Adrenal gland (tissue), 12 donors: Measurements from ENCODE around the gene RNF207. TPM values are rescaled to one million over a fixed set of nuclear protein-coding genes. Genes with fewer than 3 reads are reported as not detected.

ENCODE experiments used
- DNase-seq, 7 donors: peaks; one replicate each; pipeline ENCODE4 v3.0.0-alpha.2; 2019 to 2020
- H3K27ac ChIP-seq, 5 donors: fragments of 200-600 bp; sonication (generic) in 4 of 5; 1 replicate in 3 of 5; 2 replicates in 2 of 5; pipeline versions ENCODE4 v1.5.1 to v1.8.0; 2016 to 2020; ENCODE audit warnings: mild to moderate bottlenecking in 1 of 5
- H3K27me3 ChIP-seq: fragments of 200-600 bp; 2 replicates; pipeline ENCODE4 v1.8.0; 2021
- H3K36me3 ChIP-seq, 2 donors: fragments of 200-600 bp; replicated peaks in 1 of 2; 1 replicate in 1 of 2; 2 replicates in 1 of 2; pipeline versions ENCODE4 v1.5.1 to v1.8.0; 2018 to 2022
- H3K4me1 ChIP-seq, 2 donors: fragments of 200-600 bp; replicated peaks in 1 of 2; 1 replicate in 1 of 2; 2 replicates in 1 of 2; pipeline versions ENCODE4 v1.5.1 to v1.8.0; 2018 to 2021
- H3K4me3 ChIP-seq, 4 donors: fragments of 200-600 bp; sonication (generic) in 3 of 4; one replicate each; pipeline ENCODE4 v1.5.1; 2016 to 2018
- H3K9me3 ChIP-seq, 3 donors: fragments of 200-600 bp; sonication (generic) in 1 of 3; replicated peaks in 1 of 3; 1 replicate in 2 of 3; 2 replicates in 1 of 3; pipeline versions ENCODE4 v1.5.1 to v1.8.0; 2016 to 2021
- POLR2A ChIP-seq, 2 donors: fragments of 450-650 bp; IDR thresholded peaks; one replicate each; pipeline ENCODE4 v1.6.1; 2017; ENCODE audit warnings: antibody characterized with exemption in 2 of 2, mild to moderate bottlenecking in 2 of 2, moderate library complexity in 1 of 2
- WGBS, 4 donors: extraction: QIAGEN DNeasy Blood & Tissue Kit in 2 of 4; methylation state at CpG; one replicate each; pipeline versions ENCODE4 v1.1.5 to v1.1.7; 2013 to 2017; 5-methylcytosine and 5-hydroxymethylcytosine counted together
- intact Hi-C, 2 donors: fragments of 100-400 bp; cut with DNase I; formaldehyde crosslinking; loops; one replicate each; pipeline versions ENCODE4 v1.14.1 to v1.15.0; 2022 to 2023
- polyA plus RNA-seq, 3 donors: library from polyadenylated mRNA; stranded (reverse); fragments of 200-250 nt in 2 of 3; fragments of 350-450 nt in 1 of 3; fragmentation: Illumina TruSeq in 1 of 3; extraction: RNeasy Lipid Tissue Mini Kit (QIAGEN cat#74804) in 1 of 3; gene quantifications; one replicate each; pipeline ENCODE4 v1.2.3, GENCODE V29; 2013 to 2014
- total RNA-seq, 9 donors: library from RNA; depleted of rRNA in 4 of 9; stranded (reverse); fragments of >200 nt in 4 of 9; fragments of 120-200 nt in 1 of 9; fragmentation: NEBNext Ultra II Directional in 1 of 9; extraction: Animal tissue kit (Norgen Biotek cat#: 25700) in 1 of 9; gene quantifications; one replicate each; pipeline versions ENCODE4 v1.1.0 to v1.2.4, GENCODE V29; 2013 to 2023
- TF ChIP-seq, protein P1 (sequence below), 6 experiments: fragments of 450-650 bp in 4 of 6; fragments of 200-600 bp in 2 of 6; sonication (generic) in 1 of 6; IDR thresholded peaks; 1 replicate in 5 of 6; 2 replicates in 1 of 6; pipeline versions ENCODE4 v1.5.1 to v1.8.0; 2016 to 2021; ENCODE audit warnings: antibody characterized with exemption in 6 of 6, mild to moderate bottlenecking in 2 of 6, moderate library complexity in 1 of 6
- donor health status: healthy with polysubstance abuse.
- donor health status: Bipolar disorder and iron deficiency.
- donor health status: DM: yes; HTN: yes; CAD: no.
- donor health status: DM: no; HTN: no; CAD: no.
- donor health status: DM: no; HTN: no; CAD: no.
- donor health status: DM: yes; HTN: yes; CAD: no.

Gene RNF207
- total and polyA plus RNA-seq, 12 donors = 2.2 to 47.4 (median 11.3) TPM

- intact Hi-C loops = no loop called here
- no peak for DNase-seq
- Histone ChIP-seq H3K27me3 (peaks cover 6% of the 10 kb centered on the region), H3K27ac (no peak overlapping the region), H3K4me1 (peaks cover 0 to 5% of the 10 kb centered on the region in 2 donors), H3K4me3 (no peak overlapping the region), H3K36me3 (peaks cover 0 to 46% of the 10 kb centered on the region in 2 donors), H3K9me3 (no peaks in the 10 kb centered on the region)
- WGBS, 4 donors = 68 to 73% (median 73%) methylated on average over 9 to 10 of the region's 10 CpGs
- TF ChIP-seq, protein P1, sequence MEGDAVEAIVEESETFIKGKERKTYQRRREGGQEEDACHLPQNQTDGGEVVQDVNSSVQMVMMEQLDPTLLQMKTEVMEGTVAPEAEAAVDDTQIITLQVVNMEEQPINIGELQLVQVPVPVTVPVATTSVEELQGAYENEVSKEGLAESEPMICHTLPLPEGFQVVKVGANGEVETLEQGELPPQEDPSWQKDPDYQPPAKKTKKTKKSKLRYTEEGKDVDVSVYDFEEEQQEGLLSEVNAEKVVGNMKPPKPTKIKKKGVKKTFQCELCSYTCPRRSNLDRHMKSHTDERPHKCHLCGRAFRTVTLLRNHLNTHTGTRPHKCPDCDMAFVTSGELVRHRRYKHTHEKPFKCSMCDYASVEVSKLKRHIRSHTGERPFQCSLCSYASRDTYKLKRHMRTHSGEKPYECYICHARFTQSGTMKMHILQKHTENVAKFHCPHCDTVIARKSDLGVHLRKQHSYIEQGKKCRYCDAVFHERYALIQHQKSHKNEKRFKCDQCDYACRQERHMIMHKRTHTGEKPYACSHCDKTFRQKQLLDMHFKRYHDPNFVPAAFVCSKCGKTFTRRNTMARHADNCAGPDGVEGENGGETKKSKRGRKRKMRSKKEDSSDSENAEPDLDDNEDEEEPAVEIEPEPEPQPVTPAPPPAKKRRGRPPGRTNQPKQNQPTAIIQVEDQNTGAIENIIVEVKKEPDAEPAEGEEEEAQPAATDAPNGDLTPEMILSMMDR (IDR thresholded peaks at IDR 0.05) = peak in 4 of 6 experiments; percentile 13 to 38 (median 30)
- TF ChIP-seq POLR2A (IDR thresholded peaks at IDR 0.05) = no peak
These were observed 20.1 kb upstream of the RNF207 start for GRCh38 chr1:6185635-6186382.

- DNase-seq = no peak
- H3K4me1 ChIP-seq = no peaks in the 10 kb centered on the region
- intact Hi-C loops = no loop called here
- peaks cover 0 to 69% of the 10 kb centered on the region in 2 donors for H3K36me3 ChIP-seq
- WGBS, 4 donors = 72 to 77% (median 75%) methylated on average over 8 of the region's 8 CpGs
- no peaks in the 10 kb centered on the region for H3K27me3 ChIP-seq
- TF ChIP-seq POLR2A (IDR thresholded peaks at IDR 0.05) = no peak
- TF ChIP-seq, protein P1 (IDR thresholded peaks at IDR 0.05) = no peak
- H3K27ac ChIP-seq = no peak overlapping the region
- no peaks in the 10 kb centered on the region for H3K9me3 ChIP-seq
- H3K4me3 ChIP-seq = no peak overlapping the region
These were observed 17.5 kb upstream of the RNF207 start for GRCh38 chr1:6188466-6188865.

DNA sequence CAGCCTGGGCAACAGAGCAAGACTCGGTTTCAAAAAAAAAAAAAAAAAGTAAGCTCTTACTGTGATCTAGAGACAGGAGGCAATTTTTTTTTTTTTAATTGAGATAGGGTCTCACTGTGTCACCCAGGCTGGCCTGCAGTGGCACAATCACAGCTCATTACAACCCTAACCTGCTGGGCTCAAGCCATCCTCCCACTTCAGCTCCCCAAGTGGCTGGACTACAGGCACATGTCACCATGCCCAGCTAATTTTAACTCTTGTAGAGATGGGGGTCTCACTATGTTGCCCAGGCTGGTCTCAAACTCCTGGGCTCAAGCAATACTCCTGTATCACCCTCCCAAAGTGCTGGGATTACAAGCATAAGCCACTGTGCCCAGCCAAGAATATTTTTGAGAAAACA, 14.0 kb upstream of the RNF207 start:
- H3K36me3 ChIP-seq = peaks cover 0 to 89% of the 10 kb centered on the region in 2 donors

DNA sequence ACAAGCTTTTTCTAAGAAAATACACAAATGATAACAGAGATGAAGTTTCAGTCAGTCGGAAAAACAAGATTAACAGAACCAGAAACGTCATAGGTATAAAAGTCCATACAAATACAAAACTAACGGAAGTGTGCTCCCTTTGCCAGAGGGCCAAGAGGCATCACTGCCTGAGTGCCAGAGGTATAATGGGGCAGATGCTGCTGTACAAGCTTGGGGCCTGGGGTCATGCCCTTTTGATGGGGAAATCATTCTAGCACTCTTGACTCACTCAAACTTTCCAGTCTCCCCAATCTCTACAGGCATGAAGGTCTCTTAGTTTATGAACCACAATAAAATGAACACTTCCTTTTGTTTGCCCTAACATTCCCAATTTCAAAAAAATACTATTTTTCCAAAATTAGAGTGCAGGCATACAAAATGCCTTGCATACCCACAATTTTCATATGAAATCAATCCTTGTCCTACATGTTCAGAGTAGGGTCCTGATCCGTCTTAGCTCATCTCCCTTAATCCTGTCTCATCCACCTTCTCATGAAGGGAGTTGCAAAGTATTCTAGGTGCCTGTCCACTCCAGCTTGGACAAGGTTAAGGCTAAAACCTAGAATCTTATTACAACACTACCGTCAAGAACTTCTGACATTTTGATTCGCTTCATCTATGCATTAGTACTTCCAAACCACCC, 8.0 kb upstream of the RNF207 start:
- intact Hi-C loops = no loop called here
- H3K9me3 ChIP-seq = no peaks in the 10 kb centered on the region
- peaks cover 0 to 43% of the 10 kb centered on the region in 2 donors for H3K36me3 ChIP-seq
- DNase-seq = no peak
- H3K27ac ChIP-seq = no peak overlapping the region
- H3K4me1 ChIP-seq = peaks cover 9 to 21% of the 10 kb centered on the region in 2 donors
- H3K27me3 ChIP-seq = no peaks in the 10 kb centered on the region
- 53 to 61% (median 56%) methylated on average over 6 of the region's 6 CpGs for WGBS, 4 donors
- TF ChIP-seq, protein P1 (IDR thresholded peaks at IDR 0.05) = no peak
- TF ChIP-seq POLR2A (IDR thresholded peaks at IDR 0.05) = no peak
- H3K4me3 ChIP-seq = peak overlapping the region in 2 of 4 donors; percentile 78 to 97

More for the DNA sequence above, 14.0 kb upstream of the RNF207 start:
- H3K9me3 ChIP-seq = no peaks in the 10 kb centered on the region
- no peak for DNase-seq
- TF ChIP-seq, protein P1 (IDR thresholded peaks at IDR 0.05) = no peak
- no peak for TF ChIP-seq POLR2A (IDR thresholded peaks at IDR 0.05)
- intact Hi-C loops = no loop called here
- no peak overlapping the region for H3K4me3 ChIP-seq
- H3K27me3 ChIP-seq = no peaks in the 10 kb centered on the region
- WGBS, 4 donors = 78 to 100% (median 85%) methylated on average over 1 of the region's 1 CpG
- no peak overlapping the region for H3K27ac ChIP-seq
- H3K4me1 ChIP-seq = no peaks in the 10 kb centered on the region
